HFF-Myc (cell line): ENCODE results near the gene ZNF814.
"Not testable (repeated sequence)": the region's sequence is repeated elsewhere in the genome, so short reads cannot be mapped to it uniquely, and the experiment has no call there.

ENCODE experiments used
- DNase-seq: peaks from one replicate; pipeline ENCODE4 v3.0.0-alpha.2; 2011; ENCODE audit warnings: low read depth; ENCODE audit errors: extremely low read depth
- H3K4me3 ChIP-seq: replicated peaks from 2 replicates; pipeline ENCODE4 v1.5.1; 2011; ENCODE audit warnings: low read depth, mild to moderate bottlenecking, control low read depth, low read length
- TF ChIP-seq, protein P1 (sequence below): IDR thresholded peaks from 2 replicates; pipeline ENCODE4 v1.5.1; 2012; ENCODE audit warnings: mild to moderate bottlenecking, low read depth, low read length, control low read depth; ENCODE audit errors: missing control alignments

ZNF814 gene

GRCh38 chr19:57907394-57907793 is 18.6 kb upstream of the ZNF814 start:
- TF ChIP-seq, protein P1, sequence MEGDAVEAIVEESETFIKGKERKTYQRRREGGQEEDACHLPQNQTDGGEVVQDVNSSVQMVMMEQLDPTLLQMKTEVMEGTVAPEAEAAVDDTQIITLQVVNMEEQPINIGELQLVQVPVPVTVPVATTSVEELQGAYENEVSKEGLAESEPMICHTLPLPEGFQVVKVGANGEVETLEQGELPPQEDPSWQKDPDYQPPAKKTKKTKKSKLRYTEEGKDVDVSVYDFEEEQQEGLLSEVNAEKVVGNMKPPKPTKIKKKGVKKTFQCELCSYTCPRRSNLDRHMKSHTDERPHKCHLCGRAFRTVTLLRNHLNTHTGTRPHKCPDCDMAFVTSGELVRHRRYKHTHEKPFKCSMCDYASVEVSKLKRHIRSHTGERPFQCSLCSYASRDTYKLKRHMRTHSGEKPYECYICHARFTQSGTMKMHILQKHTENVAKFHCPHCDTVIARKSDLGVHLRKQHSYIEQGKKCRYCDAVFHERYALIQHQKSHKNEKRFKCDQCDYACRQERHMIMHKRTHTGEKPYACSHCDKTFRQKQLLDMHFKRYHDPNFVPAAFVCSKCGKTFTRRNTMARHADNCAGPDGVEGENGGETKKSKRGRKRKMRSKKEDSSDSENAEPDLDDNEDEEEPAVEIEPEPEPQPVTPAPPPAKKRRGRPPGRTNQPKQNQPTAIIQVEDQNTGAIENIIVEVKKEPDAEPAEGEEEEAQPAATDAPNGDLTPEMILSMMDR, result no peak
- no peak overlapping the region for H3K4me3 ChIP-seq
- DNase-seq, result no peak

GRCh38 chr19:57905258-57905657 is 16.4 kb upstream of the ZNF814 start:
- no peak overlapping the region for H3K4me3 ChIP-seq
- no peak for DNase-seq
- TF ChIP-seq, protein P1, result no peak

DNA sequence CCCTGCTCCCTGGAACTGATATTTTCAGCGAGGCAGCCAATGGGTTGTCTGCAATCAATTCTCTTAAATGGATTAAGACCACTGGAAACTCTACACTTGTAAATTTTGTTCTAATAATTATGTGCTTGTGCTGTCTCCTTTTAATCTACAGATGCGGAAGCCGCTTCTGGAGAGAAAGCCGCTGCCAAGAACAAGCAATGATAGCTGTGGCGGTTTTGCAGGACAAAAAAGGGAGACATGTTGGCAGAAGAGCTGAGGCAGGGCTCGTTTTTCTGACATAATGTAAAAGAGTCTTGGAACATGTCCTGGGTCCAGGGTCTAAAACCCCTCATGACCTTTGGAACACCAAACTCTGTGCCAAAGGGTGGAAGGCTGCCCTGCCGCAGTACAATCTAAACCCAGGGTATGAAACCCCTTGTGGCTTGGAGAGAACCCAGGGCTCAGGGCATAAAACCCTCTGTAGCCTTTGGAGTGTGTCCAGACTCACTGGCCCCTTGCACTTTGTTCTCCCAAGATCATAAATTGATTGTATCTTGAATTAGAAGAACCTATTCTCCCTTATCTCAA is 14.9 kb upstream of the ZNF814 start:
- no peak for DNase-seq
- no peak overlapping the region for H3K4me3 ChIP-seq

GRCh38 chr19:57900311-57900710 is 11.5 kb upstream of the ZNF814 start:
- DNase-seq, result no peak
- H3K4me3 ChIP-seq, result no peak overlapping the region
- TF ChIP-seq, protein P1, result no peak

More for the DNA sequence above, 14.9 kb upstream of the ZNF814 start:
- TF ChIP-seq, protein P1, result no peak

GRCh38 chr19:57890706-57891105 is 1.9 kb upstream of the ZNF814 start:
- not testable (repeated sequence) for DNase-seq

DNA sequence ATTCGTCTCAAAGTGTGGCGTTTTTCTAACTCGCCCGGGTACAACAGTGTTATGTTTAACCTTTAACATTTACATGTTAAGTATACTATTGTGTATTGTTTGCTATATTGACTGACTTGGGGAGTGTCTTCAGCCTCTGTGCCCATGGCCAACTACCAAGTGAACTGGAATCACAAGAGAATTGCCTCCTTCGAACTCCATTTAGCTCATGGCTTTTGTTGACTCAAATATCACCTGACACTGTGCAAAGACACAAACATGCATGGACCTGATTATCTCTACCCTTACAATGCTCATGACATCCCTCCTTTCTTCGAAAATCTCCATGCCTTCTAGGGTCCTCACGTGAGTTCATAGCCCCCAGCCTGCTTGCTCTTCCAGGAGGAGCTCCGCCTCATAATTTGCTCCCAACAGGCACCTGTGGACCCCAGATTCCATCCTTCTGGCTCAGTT is 704 bp downstream of the ZNF814 start:
- peak overlapping the region; percentile 77 for H3K4me3 ChIP-seq
- DNase-seq, result no peak
- TF ChIP-seq, protein P1, result no peak

More at GRCh38 chr19:57890706-57891105, 1.9 kb upstream of the ZNF814 start:
- not testable (repeated sequence) for H3K4me3 ChIP-seq

GRCh38 chr19:57887195-57887941 is 1.5 kb downstream of the ZNF814 start:
- TF ChIP-seq, protein P1, result no peak
- DNase-seq, result no peak
- peak overlapping the region; percentile 77 for H3K4me3 ChIP-seq
